Activated CD8-positive, alpha-beta T cell treated with anti-CD3 and anti-CD28 coated beads for 36 hours (primary cell): Measurements from ENCODE around the gene MAP7D1. TPM values are rescaled to one million over a fixed set of nuclear protein-coding genes. Genes with fewer than 3 reads are reported as not detected.

ENCODE experiments used
- ATAC-seq: fragments of 200-7000 bp; cut with Tn5 transposase; one replicate; pipeline ENCODE4 v1.10.0; 2021; ENCODE audit warnings: mild to moderate bottlenecking, moderate library complexity
- CTCF ChIA-PET: fragments of 350-600 bp; sonication (Branson Sonifier 250); formaldehyde crosslinking; loops from one replicate; lab custom pipeline; 2021; ENCODE audit warnings: antibody characterized with exemption; lab: Charles Lee
- POLR2A ChIA-PET: fragments of 350-600 bp; sonication (Branson Sonifier 250); formaldehyde crosslinking; loops from one replicate; lab custom pipeline; 2021; ENCODE audit warnings: antibody characterized with exemption; lab: Charles Lee
- DNase-seq: peaks from one replicate; pipeline ENCODE4 v3.0.0-alpha.2; 2020
- H3K27ac Mint-ChIP-seq: one replicate; pipeline ENCODE4 v1.8.0; 2021; ENCODE audit warnings: mild to moderate bottlenecking, mixed read lengths
- H3K27me3 Mint-ChIP-seq: one replicate; pipeline ENCODE4 v1.8.0; 2021; ENCODE audit warnings: mixed read lengths
- H3K36me3 Mint-ChIP-seq: one replicate; pipeline ENCODE4 v1.8.0; 2021; ENCODE audit warnings: low read depth, mixed read lengths
- H3K4me1 Mint-ChIP-seq: one replicate; pipeline ENCODE4 v1.8.0; 2021; ENCODE audit warnings: low read depth, mixed read lengths
- H3K4me3 Mint-ChIP-seq: one replicate; pipeline ENCODE4 v1.8.0; 2021; ENCODE audit warnings: mild to moderate bottlenecking, moderate library complexity, mixed read lengths
- H3K9me3 Mint-ChIP-seq: one replicate; pipeline ENCODE4 v1.8.0; 2021; ENCODE audit warnings: mixed read lengths
- intact Hi-C: fragments of 100-400 bp; cut with micrococcal nuclease; formaldehyde crosslinking; loops from one replicate; pipeline ENCODE4 v1.10.0; 2022
- total RNA-seq, 2 experiments: library from RNA; stranded (reverse); gene quantifications; one replicate each; pipeline ENCODE4 v1.2.3, GENCODE V29; 2021
- TF ChIP-seq, protein P1 (sequence below): fragments of 200-600 bp; IDR thresholded peaks from one replicate; pipeline ENCODE4 v1.8.0; 2022; ENCODE audit warnings: antibody characterized with exemption, mild to moderate bottlenecking

MAP7D1 gene
- total RNA-seq, 2 experiments from 2014 or later: 125 to 129 TPM

GRCh38 chr1:36115931-36116330 is 40.0 kb upstream of the MAP7D1 start:
- POLR2A ChIA-PET: interaction anchor here (0.9 kb wide), 1 partner anchor 62 kb away, joined by 3 read pairs; no protein-coding TSS in a partner anchor
- no peaks in the 10 kb centered on the region for H3K36me3 Mint-ChIP-seq
- intact Hi-C loops: no loop called here
- DNase-seq (no peak), ATAC-seq (no peak)
- TF ChIP-seq, protein P1, sequence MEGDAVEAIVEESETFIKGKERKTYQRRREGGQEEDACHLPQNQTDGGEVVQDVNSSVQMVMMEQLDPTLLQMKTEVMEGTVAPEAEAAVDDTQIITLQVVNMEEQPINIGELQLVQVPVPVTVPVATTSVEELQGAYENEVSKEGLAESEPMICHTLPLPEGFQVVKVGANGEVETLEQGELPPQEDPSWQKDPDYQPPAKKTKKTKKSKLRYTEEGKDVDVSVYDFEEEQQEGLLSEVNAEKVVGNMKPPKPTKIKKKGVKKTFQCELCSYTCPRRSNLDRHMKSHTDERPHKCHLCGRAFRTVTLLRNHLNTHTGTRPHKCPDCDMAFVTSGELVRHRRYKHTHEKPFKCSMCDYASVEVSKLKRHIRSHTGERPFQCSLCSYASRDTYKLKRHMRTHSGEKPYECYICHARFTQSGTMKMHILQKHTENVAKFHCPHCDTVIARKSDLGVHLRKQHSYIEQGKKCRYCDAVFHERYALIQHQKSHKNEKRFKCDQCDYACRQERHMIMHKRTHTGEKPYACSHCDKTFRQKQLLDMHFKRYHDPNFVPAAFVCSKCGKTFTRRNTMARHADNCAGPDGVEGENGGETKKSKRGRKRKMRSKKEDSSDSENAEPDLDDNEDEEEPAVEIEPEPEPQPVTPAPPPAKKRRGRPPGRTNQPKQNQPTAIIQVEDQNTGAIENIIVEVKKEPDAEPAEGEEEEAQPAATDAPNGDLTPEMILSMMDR: no peak
- no peak overlapping the region for H3K4me3 Mint-ChIP-seq
- CTCF ChIA-PET: interaction anchor here (1.3 to 2.0 kb wide), 3 partner anchors 10 to 18 kb away, joined by 4 to 12 read pairs (median 6); no protein-coding TSS in a partner anchor
- peaks cover 11% of the 10 kb centered on the region for H3K4me1 Mint-ChIP-seq
- H3K27ac Mint-ChIP-seq: no peak overlapping the region
- no peaks in the 10 kb centered on the region for H3K9me3 Mint-ChIP-seq
- H3K27me3 Mint-ChIP-seq: no peaks in the 10 kb centered on the region

- no peak overlapping the region for H3K27ac Mint-ChIP-seq
- H3K9me3 Mint-ChIP-seq: no peaks in the 10 kb centered on the region
- H3K36me3 Mint-ChIP-seq: no peaks in the 10 kb centered on the region
- TF ChIP-seq, protein P1: no peak
- no peaks in the 10 kb centered on the region for H3K27me3 Mint-ChIP-seq
- POLR2A ChIA-PET: interaction anchor here (1.1 kb wide), 1 partner anchor 17 kb away, joined by 3 read pairs; no protein-coding TSS in a partner anchor
- ATAC-seq (no peak), DNase-seq (no peak)
- CTCF ChIA-PET: interaction anchor here (0.6 to 3.7 kb wide), 8 partner anchors 10 to 169 kb away, joined by 3 to 31 read pairs (median 4); partner anchors contain the start of genes TEKT2 and TRAPPC3
- peaks cover 3% of the 10 kb centered on the region for H3K4me1 Mint-ChIP-seq
- H3K4me3 Mint-ChIP-seq: no peak overlapping the region
- intact Hi-C loops: no loop called here
Measured at GRCh38 chr1:36116901-36117300, 39.1 kb upstream of the MAP7D1 start.

DNA sequence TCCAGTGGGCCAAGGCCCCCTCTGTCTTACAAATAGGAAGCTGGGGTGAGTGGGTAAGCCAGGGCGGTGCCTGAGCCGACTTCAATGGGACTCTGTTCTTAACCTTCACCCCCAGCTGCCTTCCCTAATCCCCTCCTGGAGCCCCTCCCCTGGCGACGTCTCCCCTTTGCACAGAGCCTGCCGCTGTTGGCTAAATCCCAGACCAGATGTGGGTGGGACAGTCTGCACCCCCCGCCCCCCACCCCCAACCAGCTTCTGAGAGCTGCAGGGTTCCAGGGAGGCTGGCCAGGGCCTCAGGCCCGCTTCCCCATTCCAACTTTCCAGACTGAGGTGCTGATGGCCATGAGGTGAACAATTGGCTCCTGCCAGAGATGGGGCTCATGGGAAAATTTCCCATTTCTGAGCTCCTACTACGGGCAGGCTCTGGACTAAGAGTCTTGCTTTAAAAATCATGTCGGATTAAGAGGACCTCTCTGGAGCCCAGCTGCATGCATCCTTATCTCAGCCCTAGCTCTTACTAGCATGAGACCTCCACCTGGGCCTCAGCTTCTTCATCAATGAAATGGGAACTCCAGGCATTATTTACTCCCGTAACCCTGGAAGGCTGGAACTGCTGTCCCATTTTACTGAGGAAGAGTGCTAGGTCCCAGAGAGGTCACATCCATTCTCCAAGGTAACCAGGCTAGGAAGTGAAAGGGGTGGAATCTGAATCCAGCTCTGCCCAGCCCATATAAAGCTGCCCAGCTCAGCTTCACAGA is 37.3 kb upstream of the MAP7D1 start:
- CTCF ChIA-PET: interaction anchor here (1.0 to 3.7 kb wide), 4 partner anchors 15 to 70 kb away, joined by 3 to 31 read pairs (median 3); no protein-coding TSS in a partner anchor
- peaks cover 13% of the 10 kb centered on the region for H3K27me3 Mint-ChIP-seq
- TF ChIP-seq, protein P1: no peak
- POLR2A ChIA-PET: interaction anchor here (0.5 to 1.6 kb wide), 3 partner anchors 10 to 199 kb away, joined by 3 read pairs; no protein-coding TSS in a partner anchor
- DNase-seq (no peak), ATAC-seq (no peak)
- H3K4me1 Mint-ChIP-seq: peaks cover 5% of the 10 kb centered on the region
- intact Hi-C loops: no loop called here
- H3K27ac Mint-ChIP-seq: no peak overlapping the region
- H3K9me3 Mint-ChIP-seq: no peaks in the 10 kb centered on the region
- H3K36me3 Mint-ChIP-seq: no peaks in the 10 kb centered on the region
- no peak overlapping the region for H3K4me3 Mint-ChIP-seq

DNA sequence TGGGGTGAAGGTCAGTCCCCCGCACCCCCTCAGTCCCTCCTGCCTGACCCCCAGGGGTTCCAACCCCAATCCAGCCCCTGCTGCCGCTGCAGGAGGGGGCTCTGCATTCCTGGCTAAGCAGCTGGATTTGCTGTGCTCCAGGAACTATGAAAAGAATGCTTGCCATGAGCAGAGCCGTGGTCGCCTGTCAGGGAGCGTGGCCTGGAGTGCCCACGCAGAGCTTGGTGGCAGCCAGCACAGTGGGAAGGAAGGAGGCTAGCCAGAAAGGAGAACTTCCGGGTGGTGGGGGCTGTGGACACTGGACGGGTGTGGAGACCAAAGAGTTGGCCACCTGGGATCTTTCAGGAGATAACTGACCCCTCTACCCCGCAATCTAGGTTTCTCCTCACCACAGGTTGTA is 36.5 kb upstream of the MAP7D1 start:
- H3K27ac Mint-ChIP-seq: no peak overlapping the region
- POLR2A ChIA-PET: interaction anchor here (1.1 to 1.6 kb wide), 2 partner anchors 11 to 27 kb away, joined by 3 read pairs; no protein-coding TSS in a partner anchor
- no peaks in the 10 kb centered on the region for H3K9me3 Mint-ChIP-seq

More for the DNA sequence above, 36.5 kb upstream of the MAP7D1 start:
- no peak overlapping the region for H3K4me3 Mint-ChIP-seq
- TF ChIP-seq, protein P1: no peak
- intact Hi-C loops: no loop called here
- DNase-seq (no peak), ATAC-seq (no peak)
- H3K27me3 Mint-ChIP-seq: peaks cover 19% of the 10 kb centered on the region
- CTCF ChIA-PET: interaction anchor here (3.7 kb wide), 1 partner anchor 15 kb away, joined by 31 read pairs; no protein-coding TSS in a partner anchor
- H3K36me3 Mint-ChIP-seq: no peaks in the 10 kb centered on the region
- H3K4me1 Mint-ChIP-seq: peaks cover 11% of the 10 kb centered on the region
